Nephron progenitor cell (in vitro differentiated cells): Measurements from ENCODE around the gene KCTD10.

Source experiments
- DNase-seq: peaks from one replicate; pipeline ENCODE4 v3.0.0; 2021
- H3K27ac Mint-ChIP-seq: 2 replicates; pipeline ENCODE4 v1.8.0; 2021; ENCODE audit warnings: mild to moderate bottlenecking, moderate library complexity, mixed read lengths
- H3K27me3 Mint-ChIP-seq: 2 replicates; pipeline ENCODE4 v1.8.0; 2021; ENCODE audit warnings: mild to moderate bottlenecking, low read depth, mixed read lengths; ENCODE audit not compliant: poor library complexity
- H3K36me3 Mint-ChIP-seq: 2 replicates; pipeline ENCODE4 v1.8.0; 2021; ENCODE audit warnings: low read depth, mixed read lengths
- H3K4me1 Mint-ChIP-seq: 2 replicates; pipeline ENCODE4 v1.8.0; 2021; ENCODE audit warnings: mixed read lengths
- H3K4me3 Mint-ChIP-seq: 2 replicates; pipeline ENCODE4 v1.8.0; 2021; ENCODE audit warnings: mild to moderate bottlenecking, moderate library complexity, mixed read lengths
- H3K9me3 Mint-ChIP-seq: 2 replicates; pipeline ENCODE4 v1.8.0; 2021; ENCODE audit warnings: mild to moderate bottlenecking, moderate library complexity, mixed read lengths
- CTCF ChIP-seq: fragments of 200-600 bp; sonication (generic); IDR thresholded peaks from 2 replicates; pipeline ENCODE4 v1.5.0; 2021; ENCODE audit warnings: antibody characterized with exemption

Gene KCTD10

GRCh38 chr12:109477185-109477962, at the start of gene KCTD10, which contains the start of gene UBE3B:
Gene KCTD10 (minus strand): TSS chr12:109477300. CDS start chr12:109477262, 38 bp downstream.
Gene UBE3B (plus strand): TSS chr12:109477634. CDS start chr12:109483552, 5,918 bp downstream.
- Mint-ChIP-seq H3K27ac (peak within 1 kb of the TSS; percentile 100), H3K9me3 (no peaks in the 10 kb centered on the region), H3K4me3 (peak within 1 kb of the TSS; percentile 99), H3K27me3 (no peaks in the 10 kb centered on the region), H3K36me3 (no peaks in the 10 kb centered on the region), H3K4me1 (peaks cover 44% of the 10 kb centered on the region)
- peak; percentile 90 for DNase-seq
- TF ChIP-seq CTCF = no peak

- peak overlapping the region; percentile 51 for H3K27ac Mint-ChIP-seq
- no peaks in the 10 kb centered on the region for H3K27me3 Mint-ChIP-seq
- H3K36me3 Mint-ChIP-seq = peaks cover 49% of the 10 kb centered on the region
- no peak for TF ChIP-seq CTCF
- no peaks in the 10 kb centered on the region for H3K9me3 Mint-ChIP-seq
- no peak overlapping the region for H3K4me3 Mint-ChIP-seq
- DNase-seq = no peak
- peaks cover 35% of the 10 kb centered on the region for H3K4me1 Mint-ChIP-seq
Observed at GRCh38 chr12:109525279-109525585, 48.1 kb upstream of the KCTD10 start.

GRCh38 chr12:109524466-109525278, 47.6 kb upstream of the KCTD10 start:
- H3K27ac Mint-ChIP-seq = peak overlapping the region; percentile 51
- peaks cover 30% of the 10 kb centered on the region for H3K4me1 Mint-ChIP-seq
- no peaks in the 10 kb centered on the region for H3K9me3 Mint-ChIP-seq
- no peak overlapping the region for H3K4me3 Mint-ChIP-seq
- H3K36me3 Mint-ChIP-seq = peaks cover 46% of the 10 kb centered on the region
- no peaks in the 10 kb centered on the region for H3K27me3 Mint-ChIP-seq
- TF ChIP-seq CTCF = no peak
- DNase-seq = no peak

GRCh38 chr12:109523504-109523903, 46.4 kb upstream of the KCTD10 start:
- no peak overlapping the region for H3K27ac Mint-ChIP-seq

GRCh38 chr12:109523071-109523470, 46.0 kb upstream of the KCTD10 start:
- no peak overlapping the region for H3K27ac Mint-ChIP-seq
- TF ChIP-seq CTCF = no peak
- H3K36me3 Mint-ChIP-seq = peaks cover 34% of the 10 kb centered on the region
- peaks cover 4% of the 10 kb centered on the region for H3K27me3 Mint-ChIP-seq
- H3K4me3 Mint-ChIP-seq = no peak overlapping the region
- peaks cover 30% of the 10 kb centered on the region for H3K4me1 Mint-ChIP-seq
- no peak for DNase-seq
- no peaks in the 10 kb centered on the region for H3K9me3 Mint-ChIP-seq

More at GRCh38 chr12:109523504-109523903, 46.4 kb upstream of the KCTD10 start:
- Mint-ChIP-seq H3K27me3 (peaks cover 2% of the 10 kb centered on the region), H3K36me3 (peaks cover 39% of the 10 kb centered on the region), H3K4me3 (no peak overlapping the region), H3K4me1 (peaks cover 30% of the 10 kb centered on the region), H3K9me3 (no peaks in the 10 kb centered on the region)
- no peak for TF ChIP-seq CTCF
- no peak for DNase-seq
